ENCODE data around the gene AMOTL2. TPM values are rescaled to one million over a fixed set of nuclear protein-coding genes. Genes with fewer than 3 reads are reported as not detected.

AMOTL2 gene
- total and polyA plus RNA-seq, 9 of the 15 experiments (the other 6 are each of a cell fraction or from before 2014, with no cell fraction given) = 0.12 to 0.31 TPM; not detected in 7

- FAIRE-seq (no peak), DNase-seq (ENCODE audit: extremely low read depth in 1 of 4, low spot score in 3 of 4) (peak in 1 of 4 experiments; percentile 17), ATAC-seq (peak; percentile 54)
- no peak overlapping the region for H3K27ac ChIP-seq (ENCODE audit: extremely low read depth, low read depth, low read length)
- peaks cover 0 to 13% of the 10 kb centered on the region in 2 experiments; a peak in 3 of 5 replicates for H3K4me1 ChIP-seq (replicated peaks in 1 of 2; ENCODE audit: control insufficient read depth in 2 of 2, insufficient read depth in 2 of 2, low read length in 2 of 2)
- H3K9me3 ChIP-seq (replicated peaks; ENCODE audit: control insufficient read depth, insufficient read depth, low read depth, low read length) = no peaks in the 10 kb centered on the region
- H3K4me2 ChIP-seq (ENCODE audit: insufficient read depth, low read length) = no peak overlapping the region
- no peaks in the 10 kb centered on the region for H4K20me1 ChIP-seq (replicated peaks; ENCODE audit: control insufficient read depth, insufficient read depth, low read length)
- H3K27me3 ChIP-seq (ENCODE audit: control insufficient read depth in 2 of 2, insufficient read depth in 2 of 2, low read length in 2 of 2) = peaks cover 2 to 24% of the 10 kb centered on the region in 2 experiments; a peak in 3 of 5 replicates
- in situ Hi-C loops (cut with MboI) = no loop called here
- POLR2A ChIA-PET = no interaction called here
- 7% methylated on average over 12 of the region's 14 CpGs for WGBS (ENCODE audit: insufficient coverage, low coverage, missing lambda C conversion rate)
- BruUV-seq (replicated peaks) = no TSS peak
- H3K36me3 ChIP-seq (ENCODE audit: control insufficient read depth, insufficient read depth, low read length) = no peaks in the 10 kb centered on the region
- peak overlapping the region; percentile 16; the same call in 1 of the 2 replicates for H2AFZ ChIP-seq (ENCODE audit: low read depth, low read length)
- no peaks in the 10 kb centered on the region for H3K9me1 ChIP-seq (ENCODE audit: control insufficient read depth, insufficient read depth, low read length)
- CTCF ChIA-PET (ENCODE audit: low intra/inter-chr PET ratio) = no interaction called here
- intact Hi-C loops (cut with micrococcal nuclease) = no loop called here
- no peak overlapping the region for H3K4me3 ChIP-seq
- H3K9ac ChIP-seq (ENCODE audit: insufficient read depth in 1 of 2, low read depth in 2 of 2, low read length in 2 of 2) = no peak overlapping the region; a peak in 1 of 4 replicates
- H3K79me2 ChIP-seq (ENCODE audit: control insufficient read depth, insufficient read depth, low read length) = no peaks in the 10 kb centered on the region
- TF ChIP-seq EGR1 (conservative IDR thresholded peaks at IDR 0.05) (peak; percentile 82), L3MBTL2 (IDR thresholded peaks at IDR 0.05) (no peak), ARID1B (IDR thresholded peaks at IDR 0.05) (0 out of 2 replicates have a peak, but pooled peaks have one; percentile 13)
- TF ChIP-seq, protein P1, sequence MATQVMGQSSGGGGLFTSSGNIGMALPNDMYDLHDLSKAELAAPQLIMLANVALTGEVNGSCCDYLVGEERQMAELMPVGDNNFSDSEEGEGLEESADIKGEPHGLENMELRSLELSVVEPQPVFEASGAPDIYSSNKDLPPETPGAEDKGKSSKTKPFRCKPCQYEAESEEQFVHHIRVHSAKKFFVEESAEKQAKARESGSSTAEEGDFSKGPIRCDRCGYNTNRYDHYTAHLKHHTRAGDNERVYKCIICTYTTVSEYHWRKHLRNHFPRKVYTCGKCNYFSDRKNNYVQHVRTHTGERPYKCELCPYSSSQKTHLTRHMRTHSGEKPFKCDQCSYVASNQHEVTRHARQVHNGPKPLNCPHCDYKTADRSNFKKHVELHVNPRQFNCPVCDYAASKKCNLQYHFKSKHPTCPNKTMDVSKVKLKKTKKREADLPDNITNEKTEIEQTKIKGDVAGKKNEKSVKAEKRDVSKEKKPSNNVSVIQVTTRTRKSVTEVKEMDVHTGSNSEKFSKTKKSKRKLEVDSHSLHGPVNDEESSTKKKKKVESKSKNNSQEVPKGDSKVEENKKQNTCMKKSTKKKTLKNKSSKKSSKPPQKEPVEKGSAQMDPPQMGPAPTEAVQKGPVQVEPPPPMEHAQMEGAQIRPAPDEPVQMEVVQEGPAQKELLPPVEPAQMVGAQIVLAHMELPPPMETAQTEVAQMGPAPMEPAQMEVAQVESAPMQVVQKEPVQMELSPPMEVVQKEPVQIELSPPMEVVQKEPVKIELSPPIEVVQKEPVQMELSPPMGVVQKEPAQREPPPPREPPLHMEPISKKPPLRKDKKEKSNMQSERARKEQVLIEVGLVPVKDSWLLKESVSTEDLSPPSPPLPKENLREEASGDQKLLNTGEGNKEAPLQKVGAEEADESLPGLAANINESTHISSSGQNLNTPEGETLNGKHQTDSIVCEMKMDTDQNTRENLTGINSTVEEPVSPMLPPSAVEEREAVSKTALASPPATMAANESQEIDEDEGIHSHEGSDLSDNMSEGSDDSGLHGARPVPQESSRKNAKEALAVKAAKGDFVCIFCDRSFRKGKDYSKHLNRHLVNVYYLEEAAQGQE (IDR thresholded peaks at IDR 0.05; ENCODE audit: borderline replicate concordance) = no peak
- TF ChIP-seq, protein P1 (CRISPR knock-in tag; IDR thresholded peaks at IDR 0.05; ENCODE audit: low read depth) = no peak
- TF ChIP-seq, protein P2, sequence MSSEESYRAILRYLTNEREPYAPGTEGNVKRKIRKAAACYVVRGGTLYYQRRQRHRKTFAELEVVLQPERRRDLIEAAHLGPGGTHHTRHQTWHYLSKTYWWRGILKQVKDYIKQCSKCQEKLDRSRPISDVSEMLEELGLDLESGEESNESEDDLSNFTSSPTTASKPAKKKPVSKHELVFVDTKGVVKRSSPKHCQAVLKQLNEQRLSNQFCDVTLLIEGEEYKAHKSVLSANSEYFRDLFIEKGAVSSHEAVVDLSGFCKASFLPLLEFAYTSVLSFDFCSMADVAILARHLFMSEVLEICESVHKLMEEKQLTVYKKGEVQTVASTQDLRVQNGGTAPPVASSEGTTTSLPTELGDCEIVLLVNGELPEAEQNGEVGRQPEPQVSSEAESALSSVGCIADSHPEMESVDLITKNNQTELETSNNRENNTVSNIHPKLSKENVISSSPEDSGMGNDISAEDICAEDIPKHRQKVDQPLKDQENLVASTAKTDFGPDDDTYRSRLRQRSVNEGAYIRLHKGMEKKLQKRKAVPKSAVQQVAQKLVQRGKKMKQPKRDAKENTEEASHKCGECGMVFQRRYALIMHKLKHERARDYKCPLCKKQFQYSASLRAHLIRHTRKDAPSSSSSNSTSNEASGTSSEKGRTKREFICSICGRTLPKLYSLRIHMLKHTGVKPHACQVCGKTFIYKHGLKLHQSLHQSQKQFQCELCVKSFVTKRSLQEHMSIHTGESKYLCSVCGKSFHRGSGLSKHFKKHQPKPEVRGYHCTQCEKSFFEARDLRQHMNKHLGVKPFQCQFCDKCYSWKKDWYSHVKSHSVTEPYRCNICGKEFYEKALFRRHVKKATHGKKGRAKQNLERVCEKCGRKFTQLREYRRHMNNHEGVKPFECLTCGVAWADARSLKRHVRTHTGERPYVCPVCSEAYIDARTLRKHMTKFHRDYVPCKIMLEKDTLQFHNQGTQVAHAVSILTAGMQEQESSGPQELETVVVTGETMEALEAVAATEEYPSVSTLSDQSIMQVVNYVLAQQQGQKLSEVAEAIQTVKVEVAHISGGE (CRISPR knock-in tag; IDR thresholded peaks at IDR 0.05) = no peak
Measured at GRCh38 chr3:134315286-134316106, 58.8 kb downstream of the AMOTL2 start.

Data from K562 (cell line).